K562 (cell line): Measurements from ENCODE around the gene TRDMT1.

Experiments
- ATF1 ChIP-seq, 2 experiments: fragments of 450-650 bp in 1 of 2; IDR thresholded peaks; 2 replicates each; pipeline ENCODE4 v1.6.1; 2016; ENCODE audit warnings: missing compliant biosample characterization in 1 of 2, missing genetic modification characterization in 1 of 2
- CHD1 ChIP-seq: fragments of 200-600 bp; sonication (generic); IDR thresholded peaks from one replicate; pipeline ENCODE4 v1.6.1; 2012; ENCODE audit warnings: mild to moderate bottlenecking, moderate library complexity, low read length, inconsistent platforms
- THRAP3 ChIP-seq: fragments of 450-650 bp; IDR thresholded peaks from 2 replicates; pipeline ENCODE4 v1.6.1; 2016; ENCODE audit warnings: mild to moderate bottlenecking, inconsistent platforms, borderline replicate concordance
- ZBTB17 ChIP-seq: fragments of 450-650 bp; formaldehyde crosslinking; IDR thresholded peaks from 2 replicates; pipeline ENCODE4 v1.4.0; 2020; ENCODE audit warnings: mild to moderate bottlenecking
- ZNF57 ChIP-seq: fragments of 450-650 bp; formaldehyde crosslinking; IDR thresholded peaks from 2 replicates; pipeline ENCODE4 v1.4.0; 2020; ENCODE audit warnings: mild to moderate bottlenecking, moderate library complexity

GRCh38 chr10:17237149-17237527 is 35.7 kb upstream of the TRDMT1 start:
- TF ChIP-seq ZNF57 (CRISPR knock-in tag) = no peak
- no peak for TF ChIP-seq ATF1 (CRISPR knock-in tag; IDR thresholded peaks at IDR 0.05)
- TF ChIP-seq ATF1 (tag; IDR thresholded peaks at IDR 0.05) = no peak
- TF ChIP-seq CHD1 = no peak
- no peak for TF ChIP-seq ZBTB17 (CRISPR knock-in tag)
- TF ChIP-seq THRAP3 = no peak
